SKM-1 treated with dmso at 0.1 percent for 144 hours (cell line): ENCODE measurements around the gene PLEK.
"Not testable (repeated sequence)": the region's sequence is repeated elsewhere in the genome, so short reads cannot be mapped to it uniquely, and the experiment has no call there.

Source experiments
- DNase-seq: peaks from one replicate; lab custom pipeline; 2025; ENCODE audit not compliant: unreplicated experiment; lab: John Stamatoyannopoulos, UW

PLEK gene

GRCh38 chr2:68352651-68353391 is 12.3 kb upstream of the PLEK start:
- no peak for DNase-seq

GRCh38 chr2:68356599-68357239 is 8.4 kb upstream of the PLEK start:
- no peak for DNase-seq

- DNase-seq, result no peak
Observed at GRCh38 chr2:68357605-68358337, 7.3 kb upstream of the PLEK start.

- no peak for DNase-seq
Observed at GRCh38 chr2:68359889-68360288, 5.2 kb upstream of the PLEK start.

- peak; percentile 85 for DNase-seq
Observed at GRCh38 chr2:68362069-68362468, 3.0 kb upstream of the PLEK start.

- peak; percentile 31 for DNase-seq
Observed at GRCh38 chr2:68362749-68363148, 2.3 kb upstream of the PLEK start.

- DNase-seq, result no peak
Observed at GRCh38 chr2:68363721-68364120, 1.4 kb upstream of the PLEK start.

GRCh38 chr2:68366083-68366560 is 1.0 kb downstream of the PLEK start:
- peak; percentile 35 for DNase-seq

- DNase-seq, result peak; percentile 90
Observed at GRCh38 chr2:68367953-68368653, 3.0 kb downstream of the PLEK start.

GRCh38 chr2:68368654-68369336 is 3.7 kb downstream of the PLEK start:
- no peak for DNase-seq

- DNase-seq, result no peak
Observed at GRCh38 chr2:68369337-68369734, 4.3 kb downstream of the PLEK start.

GRCh38 chr2:68371138-68371537 is 6.1 kb downstream of the PLEK start:
- DNase-seq, result no peak

GRCh38 chr2:68371581-68371980 is 6.5 kb downstream of the PLEK start:
- no peak for DNase-seq

- DNase-seq, result no peak
Observed at GRCh38 chr2:68372485-68372884, 7.4 kb downstream of the PLEK start.

GRCh38 chr2:68374184-68374583 is 9.1 kb downstream of the PLEK start:
- no peak for DNase-seq

- no peak for DNase-seq
Observed at GRCh38 chr2:68375582-68375981, 10.5 kb downstream of the PLEK start.

GRCh38 chr2:68377137-68377780 is 12.2 kb downstream of the PLEK start:
- no peak for DNase-seq

- not testable (repeated sequence) for DNase-seq
Observed at GRCh38 chr2:68378779-68379178, 13.7 kb downstream of the PLEK start.

- no peak for DNase-seq
Observed at GRCh38 chr2:68379184-68379708, 14.2 kb downstream of the PLEK start.

GRCh38 chr2:68383778-68384177 is 18.7 kb downstream of the PLEK start:
- DNase-seq, result no peak
